Liver (tissue), 2 donors: ENCODE results near the gene HIRIP3.

Experiments
- ATF3 ChIP-seq: IDR thresholded peaks from 2 replicates; pipeline ENCODE4 v1.6.1; 2016; ENCODE audit warnings: antibody characterized with exemption
- MAX ChIP-seq: IDR thresholded peaks from 2 replicates; pipeline ENCODE4 v1.6.1; 2016; ENCODE audit warnings: antibody characterized with exemption
- donor health status: healthy.

DNA sequence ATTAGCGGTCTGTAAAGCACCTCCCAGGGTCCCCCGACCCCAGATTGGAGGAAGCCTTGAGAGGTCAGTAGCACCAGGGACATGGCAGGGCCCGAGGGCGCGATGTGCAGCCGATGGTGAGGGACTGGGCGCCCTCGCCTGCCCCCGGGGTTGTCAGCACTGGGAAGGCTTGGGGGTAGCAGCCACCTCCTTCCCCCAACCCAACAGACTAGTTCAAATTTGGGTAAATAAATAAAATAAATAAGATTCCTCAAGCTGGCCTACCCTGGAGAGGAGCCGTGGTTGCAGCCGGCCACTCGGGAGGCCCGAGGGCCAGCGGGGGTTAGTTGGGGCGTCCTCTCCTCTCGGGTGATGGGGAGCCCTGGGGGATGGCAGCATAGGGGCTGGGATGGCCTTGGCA lies 29.0 kb upstream of the HIRIP3 start:
- no peak for TF ChIP-seq ATF3
- no peak for TF ChIP-seq MAX
